Mesothelial cell of epicardium (in vitro differentiated cells): ENCODE results near the gene RAPGEF6. TPM values are rescaled to one million over a fixed set of nuclear protein-coding genes. Genes with fewer than 3 reads are reported as not detected.

Source experiments
- DNase-seq, 2 experiments: peaks; one replicate each; pipeline ENCODE4 v3.0.0; 2021; ENCODE audit warnings: low spot score in 2 of 2; ENCODE audit not compliant: unreplicated experiment in 2 of 2
- H3K27ac Mint-ChIP-seq: 2 replicates; pipeline ENCODE4 v1.8.0; 2021; ENCODE audit warnings: mixed read lengths
- H3K27me3 Mint-ChIP-seq: 2 replicates; pipeline ENCODE4 v1.8.0; 2021; ENCODE audit warnings: low read depth, mixed read lengths
- H3K36me3 Mint-ChIP-seq: 2 replicates; pipeline ENCODE4 v1.8.0; 2021; ENCODE audit warnings: mixed read lengths
- H3K4me1 Mint-ChIP-seq: 2 replicates; pipeline ENCODE4 v1.8.0; 2021; ENCODE audit warnings: mixed read lengths
- H3K4me3 Mint-ChIP-seq: 2 replicates; pipeline ENCODE4 v1.8.0; 2021; ENCODE audit warnings: mild to moderate bottlenecking, moderate library complexity, mixed read lengths
- H3K9me3 Mint-ChIP-seq: 2 replicates; pipeline ENCODE4 v1.8.0; 2021; ENCODE audit warnings: mixed read lengths
- CTCF ChIP-seq: fragments of 200-600 bp; sonication (generic); IDR thresholded peaks from one replicate; pipeline ENCODE4 v1.5.0; 2021; ENCODE audit warnings: antibody characterized with exemption; ENCODE audit not compliant: unreplicated experiment
- total RNA-seq: library from RNA; stranded (reverse); gene quantifications from 3 replicates; pipeline ENCODE4 v1.2.1, GENCODE V29; 2021

The RAPGEF6 gene
- total RNA-seq, 1 donor from 2014 or later: 29.0 TPM

GRCh38 chr5:131460867-131461572 lies 174.0 kb downstream of the RAPGEF6 start:
- Mint-ChIP-seq H3K27ac (no peak overlapping the region), H3K9me3 (no peaks in the 10 kb centered on the region), H3K36me3 (peaks cover 6% of the 10 kb centered on the region), H3K4me1 (peaks cover 11% of the 10 kb centered on the region), H3K27me3 (no peaks in the 10 kb centered on the region), H3K4me3 (no peak overlapping the region)
- DNase-seq: no peak
- TF ChIP-seq CTCF: no peak

DNA sequence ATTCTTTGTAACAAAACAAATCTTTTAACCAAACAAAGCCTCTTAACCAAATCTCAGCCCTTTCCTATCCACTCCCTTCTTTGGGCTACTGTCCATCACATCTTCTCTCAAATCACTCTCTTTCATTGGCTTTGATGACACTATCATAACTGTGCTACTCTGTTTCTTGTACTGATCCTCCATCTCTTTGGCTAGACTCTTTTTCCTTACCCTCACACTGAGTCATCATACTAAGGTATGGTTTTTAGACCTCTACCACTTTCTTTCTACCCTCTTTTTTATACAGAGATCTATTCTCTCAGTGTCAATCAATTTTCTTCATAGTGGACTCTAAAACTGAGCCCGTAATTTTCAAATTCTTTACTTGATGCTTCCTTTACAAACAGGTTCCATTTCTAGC lies 174.9 kb downstream of the RAPGEF6 start:
- H3K4me1 Mint-ChIP-seq: peaks cover 11% of the 10 kb centered on the region
- DNase-seq: no peak
- no peaks in the 10 kb centered on the region for H3K9me3 Mint-ChIP-seq
- H3K36me3 Mint-ChIP-seq: peaks cover 3% of the 10 kb centered on the region
- H3K27me3 Mint-ChIP-seq: no peaks in the 10 kb centered on the region
- H3K27ac Mint-ChIP-seq: no peak overlapping the region
- no peak overlapping the region for H3K4me3 Mint-ChIP-seq
- TF ChIP-seq CTCF: no peak

GRCh38 chr5:131459216-131459615 lies 175.8 kb downstream of the RAPGEF6 start:
- no peak for TF ChIP-seq CTCF
- DNase-seq: no peak
- Mint-ChIP-seq H3K4me3 (no peak overlapping the region), H3K4me1 (peaks cover 12% of the 10 kb centered on the region), H3K36me3 (peaks cover 12% of the 10 kb centered on the region), H3K27ac (no peak overlapping the region), H3K9me3 (peaks cover 4% of the 10 kb centered on the region), H3K27me3 (no peaks in the 10 kb centered on the region)

GRCh38 chr5:131457193-131457592 lies 177.8 kb downstream of the RAPGEF6 start:
- peaks cover 21% of the 10 kb centered on the region for H3K36me3 Mint-ChIP-seq
- H3K9me3 Mint-ChIP-seq: peaks cover 4% of the 10 kb centered on the region
- peaks cover 20% of the 10 kb centered on the region for H3K4me1 Mint-ChIP-seq
- H3K4me3 Mint-ChIP-seq: no peak overlapping the region
- no peak for TF ChIP-seq CTCF
- H3K27me3 Mint-ChIP-seq: no peaks in the 10 kb centered on the region
- DNase-seq: no peak
- no peak overlapping the region for H3K27ac Mint-ChIP-seq

DNA sequence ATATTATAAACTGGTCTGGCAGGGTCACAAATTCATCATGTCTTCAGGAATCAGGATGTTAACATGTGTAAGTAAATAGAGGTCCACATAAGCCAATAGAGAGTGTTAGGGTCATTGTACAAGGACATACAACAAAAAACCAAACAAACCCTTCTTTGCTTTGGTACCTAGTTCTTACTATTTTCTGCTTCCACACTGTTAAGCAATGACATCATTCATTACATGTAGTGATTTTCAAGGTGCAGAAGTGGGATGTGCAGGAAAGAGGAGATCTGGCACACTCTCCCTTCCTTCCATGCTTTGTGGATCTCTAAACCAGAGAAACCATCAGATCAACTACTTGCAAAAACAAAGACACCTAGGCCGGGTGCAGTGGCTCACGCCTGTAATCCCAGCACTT lies 184.1 kb downstream of the RAPGEF6 start:
- DNase-seq: no peak
- Mint-ChIP-seq H3K36me3 (peaks cover 34% of the 10 kb centered on the region), H3K9me3 (peaks cover 4% of the 10 kb centered on the region), H3K27ac (no peak overlapping the region), H3K4me3 (no peak overlapping the region), H3K27me3 (no peaks in the 10 kb centered on the region), H3K4me1 (peaks cover 9% of the 10 kb centered on the region)
- TF ChIP-seq CTCF: no peak
